K562 (cell line): ENCODE data around the gene PRR23E.

Source experiments
- EP300 ChIP-seq: IDR thresholded peaks from 2 replicates; pipeline ENCODE4 v1.6.1; 2012; ENCODE audit warnings: low read length, improper control_type of control experiment
- FOSL1 ChIP-seq: fragments of 200-800 bp; sonication (Bioruptor generic); conservative IDR thresholded peaks from 2 replicates; pipeline ENCODE4 v1.6.1; 2016; ENCODE audit warnings: missing genetic modification characterization, missing compliant biosample characterization
- POLR2A ChIP-seq: fragments of 450-650 bp; conservative IDR thresholded peaks from 2 replicates; pipeline ENCODE4 v1.6.1; 2016
- SMC3 ChIP-seq: conservative IDR thresholded peaks from 2 replicates; pipeline ENCODE4 v1.6.1; 2011; ENCODE audit warnings: low read depth, low read length, improper control_type of control experiment; ENCODE audit not compliant: insufficient read depth

- no peak for TF ChIP-seq POLR2A
- no peak for TF ChIP-seq SMC3
- no peak for TF ChIP-seq EP300
- no peak for TF ChIP-seq FOSL1 (tag)
Observed at GRCh38 chr3:127167315-127168043, 25.5 kb upstream of the PRR23E start.
